ENCODE data around the gene MYD88. TPM values are rescaled to one million over a fixed set of nuclear protein-coding genes. Genes with fewer than 3 reads are reported as not detected.

The MYD88 gene
- polyA plus RNA-seq, 1 donor from 2014 or later = 0.14 TPM

GRCh38 chr3:38131621-38132369 lies 6.7 kb upstream of the MYD88 start:
- Histone ChIP-seq H3K4me2 (ENCODE audit: low read length) (no peak overlapping the region), H3K9ac (ENCODE audit: low read length) (no peak overlapping the region), H3K79me2 (replicated peaks; ENCODE audit: insufficient read depth, low read length) (peaks cover 7% of the 10 kb centered on the region), H3K27me3 (ENCODE audit: insufficient read depth, low read depth, low read length) (no peaks in the 10 kb centered on the region), H3K4me3 (ENCODE audit: low read length) (no peak overlapping the region), H4K20me1 (ENCODE audit: insufficient read depth) (no peaks in the 10 kb centered on the region), H2AFZ (ENCODE audit: low read depth, low read length) (no peak overlapping the region), H3K9me2 (ENCODE audit: insufficient read depth, low read length) (no peaks in the 10 kb centered on the region), H3F3A (ENCODE audit: insufficient read depth, low read length, poor library complexity, severe bottlenecking) (no peaks in the 10 kb centered on the region), H3K27ac (ENCODE audit: low read length) (no peak overlapping the region), H3K36me3 (ENCODE audit: insufficient read depth, low read length) (no peaks in the 10 kb centered on the region), H3K9me3 (ENCODE audit: low read length) (no peaks in the 10 kb centered on the region)
- TF ChIP-seq EP300 (conservative IDR thresholded peaks at IDR 0.05; ENCODE audit: poor library complexity, severe bottlenecking) (no peak), POLR2AphosphoS5 (IDR thresholded peaks at IDR 0.05) (no peak), CTCF (IDR thresholded peaks at IDR 0.05; ENCODE audit: poor library complexity, severe bottlenecking) (no peak), SMC3 (conservative IDR thresholded peaks at IDR 0.05; ENCODE audit: poor library complexity) (no peak), RAD21 (conservative IDR thresholded peaks at IDR 0.05) (no peak), EZH2 (IDR thresholded peaks at IDR 0.05; ENCODE audit: borderline replicate concordance, insufficient read depth, low read length, poor library complexity, severe bottlenecking) (no peak), TAF1 (IDR thresholded peaks at IDR 0.05; ENCODE audit: low read depth) (no peak), MXI1 (conservative IDR thresholded peaks at IDR 0.05; ENCODE audit: poor library complexity, severe bottlenecking) (no peak)
- TF ChIP-seq, protein P1, sequence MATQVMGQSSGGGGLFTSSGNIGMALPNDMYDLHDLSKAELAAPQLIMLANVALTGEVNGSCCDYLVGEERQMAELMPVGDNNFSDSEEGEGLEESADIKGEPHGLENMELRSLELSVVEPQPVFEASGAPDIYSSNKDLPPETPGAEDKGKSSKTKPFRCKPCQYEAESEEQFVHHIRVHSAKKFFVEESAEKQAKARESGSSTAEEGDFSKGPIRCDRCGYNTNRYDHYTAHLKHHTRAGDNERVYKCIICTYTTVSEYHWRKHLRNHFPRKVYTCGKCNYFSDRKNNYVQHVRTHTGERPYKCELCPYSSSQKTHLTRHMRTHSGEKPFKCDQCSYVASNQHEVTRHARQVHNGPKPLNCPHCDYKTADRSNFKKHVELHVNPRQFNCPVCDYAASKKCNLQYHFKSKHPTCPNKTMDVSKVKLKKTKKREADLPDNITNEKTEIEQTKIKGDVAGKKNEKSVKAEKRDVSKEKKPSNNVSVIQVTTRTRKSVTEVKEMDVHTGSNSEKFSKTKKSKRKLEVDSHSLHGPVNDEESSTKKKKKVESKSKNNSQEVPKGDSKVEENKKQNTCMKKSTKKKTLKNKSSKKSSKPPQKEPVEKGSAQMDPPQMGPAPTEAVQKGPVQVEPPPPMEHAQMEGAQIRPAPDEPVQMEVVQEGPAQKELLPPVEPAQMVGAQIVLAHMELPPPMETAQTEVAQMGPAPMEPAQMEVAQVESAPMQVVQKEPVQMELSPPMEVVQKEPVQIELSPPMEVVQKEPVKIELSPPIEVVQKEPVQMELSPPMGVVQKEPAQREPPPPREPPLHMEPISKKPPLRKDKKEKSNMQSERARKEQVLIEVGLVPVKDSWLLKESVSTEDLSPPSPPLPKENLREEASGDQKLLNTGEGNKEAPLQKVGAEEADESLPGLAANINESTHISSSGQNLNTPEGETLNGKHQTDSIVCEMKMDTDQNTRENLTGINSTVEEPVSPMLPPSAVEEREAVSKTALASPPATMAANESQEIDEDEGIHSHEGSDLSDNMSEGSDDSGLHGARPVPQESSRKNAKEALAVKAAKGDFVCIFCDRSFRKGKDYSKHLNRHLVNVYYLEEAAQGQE (IDR thresholded peaks at IDR 0.05; ENCODE audit: borderline replicate concordance) = no peak

GRCh38 chr3:38133209-38133556 lies 5.3 kb upstream of the MYD88 start:
- no peak overlapping the region for H3K27ac ChIP-seq (ENCODE audit: low read length)
- H3K9me3 ChIP-seq (ENCODE audit: low read length) = no peaks in the 10 kb centered on the region
- H4K20me1 ChIP-seq (ENCODE audit: insufficient read depth) = no peaks in the 10 kb centered on the region
- H3K4me3 ChIP-seq (ENCODE audit: low read length) = no peak overlapping the region
- no peaks in the 10 kb centered on the region for H3K9me2 ChIP-seq (ENCODE audit: insufficient read depth, low read length)
- no peak overlapping the region for H3K4me2 ChIP-seq (ENCODE audit: low read length)
- H2AFZ ChIP-seq (ENCODE audit: low read depth, low read length) = no peak overlapping the region
- no peaks in the 10 kb centered on the region for H3K36me3 ChIP-seq (ENCODE audit: insufficient read depth, low read length)
- peaks cover 7% of the 10 kb centered on the region for H3K79me2 ChIP-seq (replicated peaks; ENCODE audit: insufficient read depth, low read length)
- TF ChIP-seq EP300 (conservative IDR thresholded peaks at IDR 0.05; ENCODE audit: poor library complexity, severe bottlenecking) (no peak), EZH2 (IDR thresholded peaks at IDR 0.05; ENCODE audit: borderline replicate concordance, insufficient read depth, low read length, poor library complexity, severe bottlenecking) (no peak), POLR2AphosphoS5 (IDR thresholded peaks at IDR 0.05) (no peak), RAD21 (conservative IDR thresholded peaks at IDR 0.05) (no peak), MXI1 (conservative IDR thresholded peaks at IDR 0.05; ENCODE audit: poor library complexity, severe bottlenecking) (no peak), SMC3 (conservative IDR thresholded peaks at IDR 0.05; ENCODE audit: poor library complexity) (no peak), TAF1 (IDR thresholded peaks at IDR 0.05; ENCODE audit: low read depth) (no peak), CTCF (IDR thresholded peaks at IDR 0.05; ENCODE audit: poor library complexity, severe bottlenecking) (no peak)
- TF ChIP-seq, protein P1 (IDR thresholded peaks at IDR 0.05; ENCODE audit: borderline replicate concordance) = no peak
- peaks cover 4% of the 10 kb centered on the region for H3K27me3 ChIP-seq (ENCODE audit: insufficient read depth, low read depth, low read length)
- H3F3A ChIP-seq (ENCODE audit: insufficient read depth, low read length, poor library complexity, severe bottlenecking) = no peaks in the 10 kb centered on the region
- no peak overlapping the region for H3K9ac ChIP-seq (ENCODE audit: low read length)

Data from neural cell (in vitro differentiated cells).